Measurements from ENCODE around the gene CYP51A1. TPM values are rescaled to one million over a fixed set of nuclear protein-coding genes. Genes with fewer than 3 reads are reported as not detected.

Gene CYP51A1
- total and polyA plus RNA-seq, 2 of the 13 experiments (the other 11 are each of a cell fraction or from before 2014, with no cell fraction given): 15.4 to 260 TPM

DNA sequence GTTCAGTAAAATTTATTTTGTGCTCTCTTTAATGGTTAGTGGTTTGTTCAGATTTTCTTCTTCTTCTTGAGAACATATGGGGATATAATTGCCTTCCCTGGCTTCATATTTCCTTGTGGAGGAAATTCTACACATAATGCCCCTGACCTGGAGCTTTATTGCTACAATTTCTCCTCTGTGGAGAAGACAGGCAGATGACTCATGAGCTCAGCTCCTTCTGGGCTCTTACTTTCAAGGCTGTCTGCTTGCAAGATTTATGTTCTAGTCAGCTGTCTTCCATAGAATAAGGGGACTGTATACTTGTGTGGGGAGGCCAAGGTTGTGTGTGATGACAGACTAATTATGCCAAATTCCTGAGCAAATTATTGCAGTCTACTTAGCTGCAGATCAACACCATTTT lies 43.1 kb upstream of the CYP51A1 start:
- no peaks in the 10 kb centered on the region for H3K79me2 ChIP-seq (ENCODE audit: insufficient read depth, low read length)
- no peak for FAIRE-seq

More for the DNA sequence above, 43.1 kb upstream of the CYP51A1 start:
- TF ChIP-seq, protein P1, sequence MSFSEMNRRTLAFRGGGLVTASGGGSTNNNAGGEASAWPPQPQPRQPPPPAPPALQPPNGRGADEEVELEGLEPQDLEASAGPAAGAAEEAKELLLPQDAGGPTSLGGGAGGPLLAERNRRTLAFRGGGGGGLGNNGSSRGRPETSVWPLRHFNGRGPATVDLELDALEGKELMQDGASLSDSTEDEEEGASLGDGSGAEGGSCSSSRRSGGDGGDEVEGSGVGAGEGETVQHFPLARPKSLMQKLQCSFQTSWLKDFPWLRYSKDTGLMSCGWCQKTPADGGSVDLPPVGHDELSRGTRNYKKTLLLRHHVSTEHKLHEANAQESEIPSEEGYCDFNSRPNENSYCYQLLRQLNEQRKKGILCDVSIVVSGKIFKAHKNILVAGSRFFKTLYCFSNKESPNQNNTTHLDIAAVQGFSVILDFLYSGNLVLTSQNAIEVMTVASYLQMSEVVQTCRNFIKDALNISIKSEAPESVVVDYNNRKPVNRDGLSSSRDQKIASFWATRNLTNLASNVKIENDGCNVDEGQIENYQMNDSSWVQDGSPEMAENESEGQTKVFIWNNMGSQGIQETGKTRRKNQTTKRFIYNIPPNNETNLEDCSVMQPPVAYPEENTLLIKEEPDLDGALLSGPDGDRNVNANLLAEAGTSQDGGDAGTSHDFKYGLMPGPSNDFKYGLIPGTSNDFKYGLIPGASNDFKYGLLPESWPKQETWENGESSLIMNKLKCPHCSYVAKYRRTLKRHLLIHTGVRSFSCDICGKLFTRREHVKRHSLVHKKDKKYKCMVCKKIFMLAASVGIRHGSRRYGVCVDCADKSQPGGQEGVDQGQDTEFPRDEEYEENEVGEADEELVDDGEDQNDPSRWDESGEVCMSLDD (CRISPR knock-in tag; IDR thresholded peaks at IDR 0.05; ENCODE audit: borderline replicate concordance): no peak
- TF ChIP-seq, protein P2, sequence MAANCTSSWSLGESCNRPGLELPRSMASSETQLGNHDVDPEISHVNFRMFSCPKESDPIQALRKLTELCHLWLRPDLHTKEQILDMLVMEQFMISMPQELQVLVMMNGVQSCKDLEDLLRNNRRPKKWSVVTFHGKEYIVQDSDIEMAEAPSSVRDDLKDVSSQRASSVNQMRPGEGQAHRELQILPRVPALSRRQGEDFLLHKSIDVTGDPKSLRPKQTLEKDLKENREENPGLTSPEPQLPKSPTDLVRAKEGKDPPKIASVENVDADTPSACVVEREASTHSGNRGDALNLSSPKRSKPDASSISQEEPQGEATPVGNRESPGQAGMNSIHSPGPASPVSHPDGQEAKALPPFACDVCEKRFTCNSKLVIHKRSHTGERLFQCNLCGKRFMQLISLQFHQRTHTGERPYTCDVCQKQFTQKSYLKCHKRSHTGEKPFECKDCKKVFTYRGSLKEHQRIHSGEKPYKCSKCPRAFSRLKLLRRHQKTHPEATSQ (CRISPR knock-in tag; IDR thresholded peaks at IDR 0.05; ENCODE audit: borderline replicate concordance): no peak
- TF ChIP-seq NR2F2 (IDR thresholded peaks at IDR 0.05; ENCODE audit: borderline replicate concordance, low read depth) (no peak), ZNF792 (CRISPR knock-in tag; IDR thresholded peaks at IDR 0.05) (no peak), NFYB (CRISPR knock-in tag; IDR thresholded peaks at IDR 0.05) (no peak), ZNF253 (CRISPR knock-in tag; IDR thresholded peaks at IDR 0.05; ENCODE audit: borderline replicate concordance) (no peak), ONECUT2 (CRISPR knock-in tag; IDR thresholded peaks at IDR 0.05) (no peak), PHF21A (CRISPR knock-in tag; IDR thresholded peaks at IDR 0.05) (no peak)
- TF ChIP-seq, protein P3, sequence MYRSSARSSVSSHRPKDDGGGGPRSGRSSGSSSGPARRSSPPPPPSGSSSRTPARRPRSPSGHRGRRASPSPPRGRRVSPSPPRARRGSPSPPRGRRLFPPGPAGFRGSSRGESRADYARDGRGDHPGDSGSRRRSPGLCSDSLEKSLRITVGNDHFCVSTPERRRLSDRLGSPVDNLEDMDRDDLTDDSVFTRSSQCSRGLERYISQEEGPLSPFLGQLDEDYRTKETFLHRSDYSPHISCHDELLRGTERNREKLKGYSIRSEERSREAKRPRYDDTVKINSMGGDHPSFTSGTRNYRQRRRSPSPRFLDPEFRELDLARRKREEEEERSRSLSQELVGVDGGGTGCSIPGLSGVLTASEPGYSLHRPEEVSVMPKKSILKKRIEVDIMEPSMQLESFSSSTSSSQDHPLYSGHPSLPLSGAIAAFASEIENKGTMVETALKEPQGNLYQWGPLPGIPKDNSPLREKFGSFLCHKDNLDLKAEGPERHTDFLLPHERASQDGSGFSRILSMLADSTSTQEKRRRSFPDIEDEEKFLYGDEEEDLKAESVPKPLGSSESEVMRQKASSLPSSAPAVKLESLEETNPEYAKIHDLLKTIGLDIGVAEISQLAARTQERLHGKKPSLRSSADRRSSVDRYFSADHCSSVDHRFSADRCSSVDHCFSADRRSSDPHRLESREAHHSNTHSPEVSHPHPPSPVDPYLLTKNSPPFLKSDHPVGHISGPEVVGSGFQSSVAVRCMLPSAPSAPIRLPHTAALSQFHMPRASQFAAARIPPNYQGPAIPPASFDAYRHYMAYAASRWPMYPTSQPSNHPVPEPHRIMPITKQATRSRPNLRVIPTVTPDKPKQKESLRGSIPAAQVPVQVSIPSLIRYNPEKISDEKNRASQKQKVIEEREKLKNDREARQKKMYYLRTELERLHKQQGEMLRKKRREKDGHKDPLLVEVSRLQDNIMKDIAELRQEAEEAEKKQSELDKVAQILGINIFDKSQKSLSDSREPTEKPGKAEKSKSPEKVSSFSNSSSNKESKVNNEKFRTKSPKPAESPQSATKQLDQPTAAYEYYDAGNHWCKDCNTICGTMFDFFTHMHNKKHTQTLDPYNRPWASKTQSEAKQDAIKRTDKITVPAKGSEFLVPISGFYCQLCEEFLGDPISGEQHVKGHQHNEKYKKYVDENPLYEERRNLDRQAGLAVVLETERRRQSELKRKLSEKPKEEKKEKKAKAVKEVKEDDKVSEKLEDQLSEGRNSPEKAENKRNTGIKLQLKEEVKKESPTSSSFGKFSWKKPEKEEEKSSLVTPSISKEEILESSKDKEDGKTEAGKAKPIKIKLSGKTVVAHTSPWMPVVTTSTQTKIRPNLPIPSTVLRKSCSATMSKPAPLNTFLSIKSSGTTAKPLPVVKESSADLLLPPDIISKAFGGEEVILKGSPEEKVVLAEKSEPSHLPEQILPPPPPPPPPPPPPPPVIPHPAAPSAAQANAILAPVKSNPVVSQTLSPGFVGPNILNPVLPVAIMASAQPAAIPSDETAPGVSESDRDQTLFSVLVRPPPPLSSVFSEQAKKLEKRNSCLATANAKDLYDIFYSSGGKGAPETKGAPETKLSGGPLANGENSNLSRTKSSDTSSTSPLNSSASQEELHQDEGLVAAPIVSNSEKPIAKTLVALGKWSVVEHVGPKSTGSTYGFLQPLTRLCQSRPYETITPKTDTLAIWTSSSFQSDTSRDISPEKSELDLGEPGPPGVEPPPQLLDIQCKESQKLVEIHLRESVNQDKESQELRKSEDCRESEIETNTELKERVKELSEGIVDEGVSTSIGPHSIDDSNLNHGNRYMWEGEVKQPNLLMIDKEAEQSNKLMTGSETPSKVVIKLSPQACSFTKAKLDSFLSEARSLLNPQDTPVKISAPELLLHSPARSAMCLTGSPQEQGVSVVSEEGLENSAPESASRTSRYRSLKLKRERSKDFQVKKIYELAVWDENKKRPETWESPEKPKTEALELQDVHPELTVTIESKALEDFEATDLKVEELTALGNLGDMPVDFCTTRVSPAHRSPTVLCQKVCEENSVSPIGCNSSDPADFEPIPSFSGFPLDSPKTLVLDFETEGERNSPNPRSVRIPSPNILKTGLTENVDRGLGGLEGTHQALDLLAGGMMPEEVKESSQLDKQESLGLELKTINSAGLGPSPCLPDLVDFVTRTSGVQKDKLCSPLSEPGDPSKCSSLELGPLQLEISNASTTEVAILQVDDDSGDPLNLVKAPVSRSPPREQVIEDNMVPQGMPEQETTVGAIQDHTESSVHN (CRISPR knock-in tag; IDR thresholded peaks at IDR 0.05): no peak
- Histone ChIP-seq H3K9me3 (ENCODE audit: low read length) (no peaks in the 10 kb centered on the region), H3K4me3 (replicated peaks in 1 of 3; ENCODE audit: insufficient read depth in 1 of 3, low read depth in 2 of 3, low read length in 3 of 3) (no peak overlapping the region), H3K9ac (ENCODE audit: insufficient read depth, low read depth, low read length) (no peak overlapping the region), H4K20me1 (ENCODE audit: insufficient read depth, low read length) (no peaks in the 10 kb centered on the region), H2AFZ (ENCODE audit: low read length) (no peak overlapping the region), H3K27me3 (ENCODE audit: control insufficient read depth in 1 of 2, insufficient read depth in 2 of 2, low read length in 2 of 2) (no peaks in the 10 kb centered on the region), H3K27ac (ENCODE audit: extremely low read length, insufficient read depth, low read length) (no peak overlapping the region), H3K36me3 (replicated peaks in 1 of 2; ENCODE audit: control insufficient read depth in 1 of 2, insufficient read depth in 2 of 2, low read length in 2 of 2) (no peaks in the 10 kb centered on the region), H3K4me2 (ENCODE audit: low read depth, low read length) (no peak overlapping the region), H3K4me1 (ENCODE audit: insufficient read depth, low read length) (peaks cover 6% of the 10 kb centered on the region; the same call in 1 of the 2 replicates)
- intact Hi-C loops (cut with micrococcal nuclease; ENCODE audit: unreplicated experiment) (loop anchor here (5.0 kb wide), 1 partner anchor 270 kb away; the partner anchor contains the start of gene GATAD1), in situ Hi-C loops (cut with HindIII; ENCODE audit: extremely low pct_ligation_motif_present, low pct_unique_long_range_greater_than_20kb) (no loop called here)
- CTCF ChIA-PET (ENCODE audit: low intra/inter-chr PET ratio, low total read pairs): no interaction called here
- ATAC-seq (no peak), DNase-seq (ENCODE audit: low spot score) (no peak)
- BruUV-seq (replicated peaks): no TSS peak
- POLR2A ChIA-PET: no interaction called here

Measured in HepG2 (cell line).